ENCODE results near the gene PF4V1.

Gene PF4V1

DNA sequence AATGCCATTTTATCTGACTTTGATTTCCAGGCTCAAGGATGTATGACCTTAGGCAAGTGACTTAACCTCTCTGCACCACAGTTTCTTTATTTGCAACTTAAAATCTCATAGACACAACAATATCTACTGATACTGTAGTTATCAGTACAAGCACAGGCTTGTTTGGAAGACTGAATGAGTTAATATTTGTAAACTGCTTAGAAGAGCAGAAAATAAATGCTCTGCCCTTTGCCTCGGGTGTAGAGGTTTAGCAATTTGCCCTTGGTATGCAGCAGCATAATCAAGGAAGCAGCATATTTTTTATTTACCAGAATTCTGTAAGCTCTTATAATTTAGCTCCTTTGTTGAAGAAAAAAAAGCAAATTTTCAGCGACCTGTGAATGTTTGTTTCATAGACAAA lies 13.2 kb downstream of the PF4V1 start:
- Histone ChIP-seq H3K4me3 (no peak overlapping the region), H3K36me3 (no peaks in the 10 kb centered on the region), H3K4me1 (peaks cover 0 to 14% (median 10%) of the 10 kb centered on the region in 4 donors), H3K9me3 (no peaks in the 10 kb centered on the region), H3K27me3 (peaks cover 0 to 9% of the 10 kb centered on the region in 2 donors), H3K27ac (no peak overlapping the region)
- no peak for DNase-seq
- intact Hi-C loops (cut with DNase I; ENCODE audit: low total_unique reads): no loop called here
- TF ChIP-seq, protein P1, sequence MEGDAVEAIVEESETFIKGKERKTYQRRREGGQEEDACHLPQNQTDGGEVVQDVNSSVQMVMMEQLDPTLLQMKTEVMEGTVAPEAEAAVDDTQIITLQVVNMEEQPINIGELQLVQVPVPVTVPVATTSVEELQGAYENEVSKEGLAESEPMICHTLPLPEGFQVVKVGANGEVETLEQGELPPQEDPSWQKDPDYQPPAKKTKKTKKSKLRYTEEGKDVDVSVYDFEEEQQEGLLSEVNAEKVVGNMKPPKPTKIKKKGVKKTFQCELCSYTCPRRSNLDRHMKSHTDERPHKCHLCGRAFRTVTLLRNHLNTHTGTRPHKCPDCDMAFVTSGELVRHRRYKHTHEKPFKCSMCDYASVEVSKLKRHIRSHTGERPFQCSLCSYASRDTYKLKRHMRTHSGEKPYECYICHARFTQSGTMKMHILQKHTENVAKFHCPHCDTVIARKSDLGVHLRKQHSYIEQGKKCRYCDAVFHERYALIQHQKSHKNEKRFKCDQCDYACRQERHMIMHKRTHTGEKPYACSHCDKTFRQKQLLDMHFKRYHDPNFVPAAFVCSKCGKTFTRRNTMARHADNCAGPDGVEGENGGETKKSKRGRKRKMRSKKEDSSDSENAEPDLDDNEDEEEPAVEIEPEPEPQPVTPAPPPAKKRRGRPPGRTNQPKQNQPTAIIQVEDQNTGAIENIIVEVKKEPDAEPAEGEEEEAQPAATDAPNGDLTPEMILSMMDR (IDR thresholded peaks at IDR 0.05): no peak

DNA sequence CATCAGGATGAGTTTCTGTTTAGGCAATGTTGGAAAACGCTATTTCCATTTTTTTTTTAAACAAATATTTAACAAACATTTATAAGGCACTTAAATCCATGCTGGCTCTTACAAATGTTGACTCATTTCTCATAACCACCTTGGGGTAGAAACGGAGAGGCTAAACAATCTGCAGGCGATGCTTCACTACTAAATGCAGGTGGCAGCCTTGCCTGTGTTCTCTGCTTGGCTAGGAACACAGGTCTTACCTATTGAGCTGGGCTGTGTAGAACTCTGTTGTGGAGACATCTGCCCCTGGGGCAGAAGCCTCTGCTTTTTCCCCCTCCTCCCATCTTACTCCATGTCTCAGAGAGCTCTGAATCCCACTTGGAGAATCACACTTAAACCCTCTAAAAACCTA lies 14.7 kb downstream of the PF4V1 start:
- no peak overlapping the region for H3K27ac ChIP-seq
- H3K4me1 ChIP-seq: peaks cover 0 to 14% (median 10%) of the 10 kb centered on the region in 4 donors
- no peak for DNase-seq
- intact Hi-C loops (cut with DNase I; ENCODE audit: low total_unique reads): no loop called here
- H3K4me3 ChIP-seq: no peak overlapping the region
- no peaks in the 10 kb centered on the region for H3K36me3 ChIP-seq
- TF ChIP-seq, protein P1 (IDR thresholded peaks at IDR 0.05): no peak
- H3K27me3 ChIP-seq: peaks cover 0 to 9% of the 10 kb centered on the region in 2 donors
- H3K9me3 ChIP-seq: no peaks in the 10 kb centered on the region

- H3K4me3 ChIP-seq: peak overlapping the region; percentile 52 to 67
- intact Hi-C loops (cut with DNase I; ENCODE audit: low total_unique reads): no loop called here
- peaks cover 0 to 14% (median 10%) of the 10 kb centered on the region in 4 donors for H3K4me1 ChIP-seq
- peaks cover 0 to 9% of the 10 kb centered on the region in 2 donors for H3K27me3 ChIP-seq
- peak overlapping the region in 1 of 2 donors; percentile 35 for H3K27ac ChIP-seq
- no peak for DNase-seq
- TF ChIP-seq, protein P1 (IDR thresholded peaks at IDR 0.05): no peak
- no peaks in the 10 kb centered on the region for H3K9me3 ChIP-seq
- no peaks in the 10 kb centered on the region for H3K36me3 ChIP-seq
These were observed 15.4 kb downstream of the PF4V1 start for GRCh38 chr4:73868206-73869129.

- peak in 1 of 2 donors; percentile 24 for DNase-seq
- peaks cover 0 to 9% of the 10 kb centered on the region in 2 donors for H3K27me3 ChIP-seq
- H3K36me3 ChIP-seq: no peaks in the 10 kb centered on the region
- H3K4me1 ChIP-seq: peaks cover 0 to 14% (median 10%) of the 10 kb centered on the region in 4 donors
- TF ChIP-seq, protein P1 (IDR thresholded peaks at IDR 0.05): no peak
- intact Hi-C loops (cut with DNase I; ENCODE audit: low total_unique reads): no loop called here
- H3K4me3 ChIP-seq: peak within 1 kb of the TSS; percentile 52 to 67
- H3K27ac ChIP-seq: peak within 1 kb of the TSS; percentile 29 to 35
- no peaks in the 10 kb centered on the region for H3K9me3 ChIP-seq
These were observed 16.3 kb downstream of the PF4V1 start, which contains the start of gene CXCL1 for GRCh38 chr4:73869130-73870055. Gene CXCL1, plus strand, starts transcription at chr4:73869393. Its CDS starts 78 bp downstream, at chr4:73869471.

DNA sequence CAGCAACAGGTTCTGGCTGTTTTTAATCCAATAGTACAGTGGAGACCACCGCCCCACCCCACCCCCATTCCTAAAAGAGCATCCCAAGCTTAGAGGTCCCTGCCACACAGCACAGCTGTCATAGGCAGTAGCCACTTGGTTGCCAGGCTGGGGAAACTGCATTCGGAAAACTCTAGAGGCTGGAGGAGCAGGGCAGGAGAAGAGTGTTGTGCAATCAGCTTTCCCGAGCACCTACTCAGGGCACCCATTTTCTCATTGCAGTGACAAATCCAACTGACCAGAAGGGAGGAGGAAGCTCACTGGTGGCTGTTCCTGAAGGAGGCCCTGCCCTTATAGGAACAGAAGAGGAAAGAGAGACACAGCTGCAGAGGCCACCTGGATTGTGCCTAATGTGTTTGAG lies 17.2 kb downstream of the PF4V1 start:
- Histone ChIP-seq H3K27ac (no peak overlapping the region), H3K4me1 (peaks cover 0 to 14% (median 10%) of the 10 kb centered on the region in 4 donors), H3K27me3 (peaks cover 0 to 9% of the 10 kb centered on the region in 2 donors), H3K36me3 (no peaks in the 10 kb centered on the region), H3K4me3 (no peak overlapping the region), H3K9me3 (no peaks in the 10 kb centered on the region)
- intact Hi-C loops (cut with DNase I; ENCODE audit: low total_unique reads): no loop called here
- no peak for DNase-seq
- TF ChIP-seq, protein P1 (IDR thresholded peaks at IDR 0.05): no peak

All from tibial artery (tissue), 4 donors.